ENCODE results near the gene MNS1.

The MNS1 gene

DNA sequence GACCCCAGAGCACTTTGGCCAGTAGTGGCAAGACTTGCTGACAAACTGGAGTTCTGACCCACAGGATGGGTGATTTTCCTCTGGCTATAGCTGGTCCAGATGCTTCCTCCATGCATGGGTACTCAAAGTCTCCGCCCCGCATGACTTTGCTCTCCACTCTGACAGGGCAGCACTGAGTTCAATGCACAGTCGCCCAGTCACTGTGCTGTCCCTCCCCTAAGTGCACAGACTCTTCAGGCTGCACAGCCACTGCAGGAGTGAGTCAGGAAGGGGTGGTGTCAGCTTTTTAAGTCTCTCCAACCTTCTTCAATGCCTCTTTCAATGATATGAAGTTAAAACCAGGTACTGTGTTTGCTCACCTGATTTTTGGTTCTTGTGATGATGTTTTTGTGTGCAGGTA lies 81.9 kb downstream of the MNS1 start:
- H3K4me3 ChIP-seq (ENCODE audit: low read length), result no peak overlapping the region
- peaks cover 62% of the 10 kb centered on the region for H3K36me3 ChIP-seq (ENCODE audit: control insufficient read depth, low read length)
- no peaks in the 10 kb centered on the region for H3K27me3 ChIP-seq (ENCODE audit: control insufficient read depth, low read length)
- H3K27ac ChIP-seq (ENCODE audit: low read depth, low read length), result no peak overlapping the region
- H3K4me2 ChIP-seq (ENCODE audit: low read length), result no peak overlapping the region
- H3F3A ChIP-seq (ENCODE audit: control insufficient read depth, insufficient read depth), result no peaks in the 10 kb centered on the region
- H3K79me2 ChIP-seq (ENCODE audit: control insufficient read depth, low read length), result peaks cover 47% of the 10 kb centered on the region
- peaks cover 4% of the 10 kb centered on the region; the same call in 1 of the 2 replicates for H3K9me3 ChIP-seq (ENCODE audit: control insufficient read depth, insufficient read depth, low read length)
- no peaks in the 10 kb centered on the region for H4K20me1 ChIP-seq (ENCODE audit: control insufficient read depth, insufficient read depth, low read depth, low read length)
- H3K4me1 ChIP-seq (ENCODE audit: control insufficient read depth, low read length), result no peaks in the 10 kb centered on the region
- H3K9me2 ChIP-seq (replicated peaks; ENCODE audit: control insufficient read depth, low read length), result no peaks in the 10 kb centered on the region
- TF ChIP-seq, protein P1, sequence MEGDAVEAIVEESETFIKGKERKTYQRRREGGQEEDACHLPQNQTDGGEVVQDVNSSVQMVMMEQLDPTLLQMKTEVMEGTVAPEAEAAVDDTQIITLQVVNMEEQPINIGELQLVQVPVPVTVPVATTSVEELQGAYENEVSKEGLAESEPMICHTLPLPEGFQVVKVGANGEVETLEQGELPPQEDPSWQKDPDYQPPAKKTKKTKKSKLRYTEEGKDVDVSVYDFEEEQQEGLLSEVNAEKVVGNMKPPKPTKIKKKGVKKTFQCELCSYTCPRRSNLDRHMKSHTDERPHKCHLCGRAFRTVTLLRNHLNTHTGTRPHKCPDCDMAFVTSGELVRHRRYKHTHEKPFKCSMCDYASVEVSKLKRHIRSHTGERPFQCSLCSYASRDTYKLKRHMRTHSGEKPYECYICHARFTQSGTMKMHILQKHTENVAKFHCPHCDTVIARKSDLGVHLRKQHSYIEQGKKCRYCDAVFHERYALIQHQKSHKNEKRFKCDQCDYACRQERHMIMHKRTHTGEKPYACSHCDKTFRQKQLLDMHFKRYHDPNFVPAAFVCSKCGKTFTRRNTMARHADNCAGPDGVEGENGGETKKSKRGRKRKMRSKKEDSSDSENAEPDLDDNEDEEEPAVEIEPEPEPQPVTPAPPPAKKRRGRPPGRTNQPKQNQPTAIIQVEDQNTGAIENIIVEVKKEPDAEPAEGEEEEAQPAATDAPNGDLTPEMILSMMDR (IDR thresholded peaks at IDR 0.05; ENCODE audit: low read depth, low read length, poor library complexity, severe bottlenecking), result no peak
- no peak for TF ChIP-seq EZH2phosphoT487 (IDR thresholded peaks at IDR 0.05; ENCODE audit: borderline replicate concordance, low read length)
